Measurements from ENCODE around the gene JSRP1.
"Not testable (repeated sequence)": the region's sequence is repeated elsewhere in the genome, so short reads cannot be mapped to it uniquely, and the experiment has no call there.

JSRP1 gene

GRCh38 chr19:2282062-2282861, 26.0 kb upstream of the JSRP1 start, which contains the start of gene PEAK3:
TSS of gene PEAK3 (minus strand) at chr19:2282175. CDS start at chr19:2280931, 1,244 bp downstream.
- no peak for DNase-seq

GRCh38 chr19:2281265-2282061, 25.2 kb upstream of the JSRP1 start:
- DNase-seq: not testable (repeated sequence)

DNA sequence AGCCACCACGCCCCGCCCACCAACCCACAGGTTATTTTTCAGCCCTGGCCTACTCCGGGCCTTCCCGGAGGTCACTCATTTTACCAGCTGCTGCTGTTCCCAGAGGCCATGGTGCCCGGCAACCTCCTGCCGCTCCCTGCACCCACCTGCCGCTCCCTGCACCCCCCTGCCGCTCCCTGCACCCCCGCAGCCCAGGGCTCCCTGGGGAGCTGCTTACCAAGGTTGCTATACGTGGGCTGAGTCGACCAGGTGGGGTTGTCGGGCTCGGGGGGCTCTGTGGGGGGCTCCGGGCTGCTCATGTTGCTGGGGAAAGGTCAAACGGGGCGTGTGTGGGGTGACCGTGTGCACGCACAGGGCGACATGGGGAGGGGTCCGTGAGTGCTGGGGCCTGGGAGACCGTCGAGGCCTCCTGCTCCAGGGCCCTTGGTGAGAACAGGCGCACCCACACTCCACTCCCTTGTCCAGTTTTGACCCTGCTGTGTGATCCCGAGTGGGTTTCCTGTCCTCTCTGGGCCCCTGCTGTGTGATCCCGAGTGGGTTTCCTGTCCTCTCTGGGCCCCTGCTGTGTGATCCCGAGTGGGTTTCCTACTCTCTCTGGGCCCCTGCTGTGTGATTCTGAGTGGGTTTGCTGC, 24.5 kb upstream of the JSRP1 start:
- DNase-seq: no peak

GRCh38 chr19:2278459-2279158, 22.4 kb upstream of the JSRP1 start:
- no peak for DNase-seq

GRCh38 chr19:2277138-2277537, 20.9 kb upstream of the JSRP1 start:
- no peak for DNase-seq

DNA sequence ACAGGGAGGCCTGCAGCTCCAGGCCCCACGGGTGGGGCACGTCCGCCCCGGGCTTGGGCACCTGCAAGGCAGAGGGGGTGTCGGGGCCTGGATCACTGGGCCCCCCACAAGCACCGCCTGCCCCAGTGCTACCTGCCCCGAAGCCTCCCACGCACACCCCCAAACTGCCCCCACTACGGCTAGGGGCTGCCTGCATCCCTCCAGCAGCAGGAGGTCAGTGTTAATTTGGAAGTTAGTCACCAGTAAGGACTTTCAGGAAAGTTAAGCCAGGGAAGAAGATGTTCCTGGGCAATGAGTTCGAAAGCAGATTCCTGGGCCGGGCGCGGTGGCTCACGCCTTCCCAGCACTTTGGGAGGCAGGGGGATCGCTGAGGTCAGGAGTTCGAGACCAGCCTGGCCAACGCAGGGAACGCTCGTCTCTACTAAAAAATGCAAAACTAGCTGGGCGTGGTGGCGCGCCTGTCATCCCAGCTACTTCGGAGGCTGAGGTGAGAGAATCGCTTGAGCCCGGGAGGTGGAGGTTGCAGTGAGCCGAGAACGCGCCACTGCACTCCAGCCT, 20.3 kb upstream of the JSRP1 start:
- DNase-seq: no peak

DNA sequence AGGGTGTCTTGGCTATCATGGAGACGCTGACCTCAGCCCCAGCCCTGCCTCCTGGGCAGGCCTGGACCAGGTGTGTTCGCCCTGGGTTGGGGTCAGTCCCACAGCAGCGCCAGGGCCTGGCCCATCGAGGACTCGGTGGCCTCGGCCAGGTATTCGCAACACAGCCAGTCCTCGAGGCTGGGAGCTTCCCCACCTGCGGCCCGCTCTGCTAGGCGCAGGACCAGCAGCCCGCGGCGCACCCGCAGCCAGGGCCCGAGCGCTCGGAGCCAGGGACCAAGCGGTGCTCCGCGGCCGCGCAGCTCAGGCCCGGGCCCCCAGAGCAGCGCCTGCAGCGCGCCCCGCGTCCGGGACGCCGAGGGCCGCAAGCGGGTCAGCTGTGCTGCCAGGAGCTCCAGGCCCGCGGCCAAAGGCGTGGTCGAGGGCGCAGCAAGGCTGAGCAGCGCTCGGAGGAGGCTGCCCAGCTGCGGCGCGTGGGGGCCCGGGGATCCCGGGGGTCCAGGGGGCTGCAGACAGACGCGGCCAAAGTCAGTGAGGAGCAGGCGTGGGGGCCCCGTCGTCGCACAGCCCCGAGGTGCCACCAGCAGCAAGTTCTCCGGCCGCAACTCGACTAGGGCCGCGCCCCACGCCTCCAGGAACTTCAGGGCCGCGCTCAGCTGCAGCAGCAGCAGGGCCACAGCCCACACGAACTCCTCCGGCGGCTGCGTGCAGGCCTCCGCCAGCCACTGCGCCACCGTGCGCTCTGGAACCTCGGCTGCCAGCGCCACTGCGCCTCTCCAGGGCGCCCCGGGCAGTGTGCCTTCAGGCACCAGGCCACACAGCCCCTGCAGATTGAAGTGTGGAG, 19.6 kb upstream of the JSRP1 start:
- no peak for DNase-seq

GRCh38 chr19:2274931-2275535, 18.8 kb upstream of the JSRP1 start:
- DNase-seq: no peak

- no peak for DNase-seq
Observed at GRCh38 chr19:2274185-2274711, 18.0 kb upstream of the JSRP1 start.

- peak; percentile 64 for DNase-seq
Observed at GRCh38 chr19:2273356-2274184, 17.4 kb upstream of the JSRP1 start.

- DNase-seq: no peak
Observed at GRCh38 chr19:2271234-2272103, 15.3 kb upstream of the JSRP1 start.

GRCh38 chr19:2270423-2271233, 14.4 kb upstream of the JSRP1 start:
- DNase-seq: no peak

GRCh38 chr19:2270157-2270422, 13.9 kb upstream of the JSRP1 start:
- no peak for DNase-seq

DNA sequence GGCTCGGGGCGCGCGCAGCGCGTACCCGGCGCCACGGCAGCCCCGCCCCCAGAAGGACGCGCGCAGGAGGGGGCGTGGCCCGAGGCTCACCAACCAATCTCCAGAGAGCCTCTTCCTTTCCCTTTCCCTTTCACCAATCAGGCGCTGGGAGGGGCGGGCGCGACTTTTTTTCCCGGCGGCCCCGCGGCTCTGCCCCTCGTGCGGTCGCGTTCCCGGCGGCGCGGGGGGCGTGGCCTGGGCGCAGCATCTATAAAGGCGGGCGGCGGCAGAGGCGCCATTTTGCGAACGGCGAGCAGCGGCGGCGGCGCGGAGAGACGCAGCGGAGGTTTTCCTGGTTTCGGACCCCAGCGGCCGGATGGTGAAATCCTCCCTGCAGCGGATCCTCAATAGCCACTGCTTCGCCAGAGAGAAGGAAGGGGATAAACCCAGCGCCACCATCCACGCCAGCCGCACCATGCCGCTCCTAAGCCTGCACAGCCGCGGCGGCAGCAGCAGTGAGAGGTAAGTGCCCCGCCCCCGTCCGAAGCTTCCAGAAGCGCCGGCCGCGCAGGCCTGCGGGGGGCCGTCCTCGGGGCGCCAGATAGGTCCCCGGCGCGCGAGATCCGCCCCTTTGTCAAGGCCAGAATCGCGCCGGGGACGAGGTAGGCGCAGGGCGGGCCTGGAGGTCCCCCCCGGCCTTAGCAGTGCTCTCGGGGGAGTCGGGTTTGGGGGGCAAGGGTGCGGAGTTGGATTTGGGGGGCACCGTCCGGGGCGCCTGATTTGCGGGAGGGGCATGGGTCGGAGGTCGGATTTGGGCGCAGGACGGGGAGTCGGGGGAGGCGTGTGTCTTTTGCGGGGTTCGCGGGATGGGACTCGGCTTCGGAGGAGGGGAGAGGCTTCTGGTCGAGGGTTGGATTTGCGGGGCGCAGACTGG, 13.3 kb upstream of the JSRP1 start:
- DNase-seq: peak; percentile 93

DNA sequence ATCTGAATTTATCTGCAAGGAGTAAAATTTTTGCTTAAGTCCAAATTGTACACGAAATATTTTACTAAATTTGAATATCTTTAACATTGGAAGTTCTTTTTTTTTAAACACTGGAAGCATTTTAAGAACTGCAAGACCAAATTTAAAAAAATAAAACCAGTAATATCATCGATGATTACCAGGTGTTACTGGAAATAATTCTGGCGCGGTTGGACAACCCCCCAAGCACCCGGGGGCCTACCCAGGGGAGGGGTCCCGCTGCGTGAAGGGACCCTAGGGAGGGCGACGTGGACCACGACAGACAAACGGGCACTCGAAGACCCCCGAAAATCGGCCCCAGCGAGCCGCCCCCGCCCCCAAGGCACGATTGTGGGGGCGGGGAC, 12.6 kb upstream of the JSRP1 start:
- no peak for DNase-seq

DNA sequence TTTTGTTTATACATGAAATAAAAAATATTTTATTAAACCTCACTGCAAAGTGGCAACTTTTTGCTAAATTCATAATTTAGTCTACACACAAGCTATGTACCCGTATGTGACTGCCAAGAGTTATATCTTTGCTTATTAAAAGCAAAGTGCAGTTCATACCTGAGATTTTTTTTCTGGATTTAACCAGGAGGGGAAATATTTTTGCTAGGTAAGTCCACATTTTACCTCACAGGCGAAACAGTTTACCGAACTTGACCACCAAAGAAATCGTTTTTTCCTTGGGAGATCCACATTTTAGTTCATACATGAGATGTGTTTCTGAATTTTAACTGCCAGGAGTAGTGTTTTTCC, 12.2 kb upstream of the JSRP1 start:
- no peak for DNase-seq

Data from NCI-H510A treated with DMSO at 0.1 percent for 48 hours (cell line).